H1 (cell line): Measurements from ENCODE around the gene TECTB. TPM values are rescaled to one million over a fixed set of nuclear protein-coding genes. Genes with fewer than 3 reads are reported as not detected.

Experiments used
- CTCF ChIA-PET: fragments of 300-600 bp; sonication (Branson Sonifier 250); formaldehyde crosslinking; loops from one replicate; lab custom pipeline; 2021; ENCODE audit not compliant: partially characterized antibody; lab: Charles Lee
- POLR2A ChIA-PET: fragments of 300-600 bp; sonication (Branson Sonifier 250); formaldehyde crosslinking; loops from one replicate; lab custom pipeline; 2021; ENCODE audit warnings: inconsistent platforms; ENCODE audit not compliant: partially characterized antibody; lab: Charles Lee
- DNase-seq, 2 experiments: peaks; one replicate each; pipeline versions ENCODE4 v3.0.0 to v3.0.0-alpha.2; 2010 to 2022; ENCODE audit warnings: low spot score in 2 of 2, low read depth in 1 of 2, mixed read lengths in 1 of 2
- FAIRE-seq: peaks from 2 replicates; lab custom pipeline; 2011; peaks lifted over from hg19 to GRCh38; lab: Jason Lieb, UNC
- H2AFZ ChIP-seq: 2 replicates; pipeline ENCODE4 v1.8.1; 2012; ENCODE audit warnings: low read length, inconsistent platforms
- H2AK5ac ChIP-seq: 2 replicates; pipeline ENCODE4 v1.6.1; 2013; ENCODE audit warnings: low read depth, low read length
- H2BK120ac ChIP-seq: replicated peaks from 2 replicates; pipeline ENCODE3; 2013; ENCODE audit warnings: low read depth, low read length, inconsistent platforms
- H2BK12ac ChIP-seq: 2 replicates; pipeline ENCODE4 v1.6.1; 2013; ENCODE audit warnings: low read depth, low read length
- H2BK15ac ChIP-seq: 2 replicates; pipeline ENCODE4 v1.6.1; 2013; ENCODE audit warnings: low read length
- H2BK20ac ChIP-seq: 2 replicates; pipeline ENCODE4 v1.6.1; 2013; ENCODE audit warnings: low read length
- H2BK5ac ChIP-seq: 2 replicates; pipeline ENCODE4 v1.6.1; 2013; ENCODE audit warnings: low read depth, low read length
- H3K14ac ChIP-seq: 2 replicates; pipeline ENCODE4 v1.6.1; 2013; ENCODE audit warnings: inconsistent platforms; ENCODE audit not compliant: insufficient read length
- H3K18ac ChIP-seq: 2 replicates; pipeline ENCODE4 v1.6.1; 2013; ENCODE audit warnings: low read length; ENCODE audit errors: extremely low read depth
- H3K23ac ChIP-seq: 2 replicates; pipeline ENCODE4 v1.6.1; 2013; ENCODE audit warnings: inconsistent platforms; ENCODE audit not compliant: insufficient read length
- H3K23me2 ChIP-seq: 2 replicates; pipeline ENCODE4 v1.6.1; 2013; ENCODE audit warnings: low read depth, low read length
- H3K27ac ChIP-seq: 2 replicates; pipeline ENCODE4 v1.6.1; 2011; ENCODE audit warnings: low read depth, low read length, inconsistent platforms
- H3K27me3 ChIP-seq, 4 experiments: replicated peaks in 1 of 4; 1 replicate in 1 of 4; 2 replicates in 3 of 4; pipeline versions ENCODE4 v1.6.1 to v1.8.1; 2011 to 2013; ENCODE audit warnings: low read length in 3 of 4, mild to moderate bottlenecking in 3 of 4, inconsistent platforms in 2 of 4, mixed read lengths in 2 of 4, moderate library complexity in 1 of 4; ENCODE audit not compliant: control insufficient read depth in 3 of 4, insufficient read depth in 3 of 4; ENCODE audit errors: extremely low read depth in 1 of 4
- H3K36me3 ChIP-seq, 4 experiments: 2 replicates each; pipeline versions ENCODE4 v1.6.1 to v1.8.1; 2011 to 2013; ENCODE audit warnings: mild to moderate bottlenecking in 4 of 4, low read length in 3 of 4, moderate library complexity in 2 of 4, control low read depth in 1 of 4, inconsistent platforms in 1 of 4; ENCODE audit not compliant: insufficient read depth in 4 of 4, control insufficient read depth in 2 of 4
- H3K4ac ChIP-seq: replicated peaks from 2 replicates; pipeline ENCODE3; 2013; ENCODE audit warnings: low read length, low read depth, mixed read lengths, inconsistent platforms; ENCODE audit not compliant: insufficient read length
- H3K4me1 ChIP-seq, 4 experiments: replicated peaks in 1 of 4; 1 replicate in 1 of 4; 2 replicates in 3 of 4; pipeline versions ENCODE4 v1.6.1 to v1.8.1; 2011 to 2013; ENCODE audit warnings: low read length in 3 of 4, inconsistent platforms in 2 of 4, mixed read lengths in 1 of 4; ENCODE audit not compliant: insufficient read depth in 4 of 4, control insufficient read depth in 3 of 4
- H3K4me2 ChIP-seq, 2 experiments: 2 replicates each; pipeline versions ENCODE4 v1.6.1 to v1.8.1; 2011 to 2013; ENCODE audit warnings: low read depth in 2 of 2, low read length in 2 of 2, control low read depth in 1 of 2, inconsistent platforms in 1 of 2, mild to moderate bottlenecking in 1 of 2; ENCODE audit not compliant: insufficient read depth in 1 of 2
- H3K4me3 ChIP-seq, 4 experiments: fragments of 200-600, 300-600 bp in 1 of 4; sonication (generic), shearing (Covaris generic), sonication (Bioruptor Twin) in 1 of 4; 2 replicates each; pipeline versions ENCODE4 v1.5.1 to v1.8.1; 2011 to 2016; ENCODE audit warnings: low read length in 4 of 4, low read depth in 3 of 4, control low read depth in 2 of 4, inconsistent platforms in 2 of 4, mild to moderate bottlenecking in 2 of 4, mixed read lengths in 1 of 4, moderate library complexity in 1 of 4; ENCODE audit not compliant: insufficient read depth in 2 of 4; ENCODE audit errors: extremely low read depth in 1 of 4
- H3K56ac ChIP-seq: replicated peaks from 2 replicates; pipeline ENCODE3; 2013; ENCODE audit warnings: low read depth, mild to moderate bottlenecking, mixed read lengths, low read length, inconsistent platforms; ENCODE audit not compliant: insufficient read length
- H3K79me1 ChIP-seq: 2 replicates; pipeline ENCODE4 v1.6.1; 2013; ENCODE audit warnings: low read depth, low read length, control low read depth
- H3K79me2 ChIP-seq, 2 experiments: 2 replicates each; pipeline versions ENCODE4 v1.6.1 to v1.8.1; 2012 to 2013; ENCODE audit warnings: low read length in 2 of 2, mild to moderate bottlenecking in 2 of 2, inconsistent platforms in 1 of 2; ENCODE audit not compliant: insufficient read depth in 2 of 2, control insufficient read depth in 1 of 2
- H3K9ac ChIP-seq, 4 experiments: replicated peaks in 1 of 4; 1 replicate in 1 of 4; 2 replicates in 3 of 4; pipeline versions ENCODE4 v1.6.1 to v1.8.1; 2011 to 2013; ENCODE audit warnings: low read depth in 3 of 4, low read length in 3 of 4, control low read depth in 2 of 4, mild to moderate bottlenecking in 2 of 4, moderate library complexity in 2 of 4, inconsistent platforms in 1 of 4; ENCODE audit errors: extremely low read depth in 1 of 4
- H3K9me3 ChIP-seq, 2 experiments: 2 replicates each; pipeline versions ENCODE4 v1.6.1 to v1.8.1; 2012 to 2013; ENCODE audit warnings: mild to moderate bottlenecking in 2 of 2, moderate library complexity in 2 of 2, control low read depth in 1 of 2, inconsistent platforms in 1 of 2, low read depth in 1 of 2, low read length in 1 of 2, mixed read lengths in 1 of 2; ENCODE audit not compliant: insufficient read depth in 2 of 2
- H4K20me1 ChIP-seq, 2 experiments: replicated peaks in 1 of 2; 2 replicates each; pipeline versions ENCODE3 to v1.8.1; 2011 to 2013; ENCODE audit warnings: inconsistent platforms in 2 of 2, low read length in 2 of 2, mild to moderate bottlenecking in 1 of 2; ENCODE audit not compliant: insufficient read depth in 2 of 2, control insufficient read depth in 1 of 2
- H4K5ac ChIP-seq: 2 replicates; pipeline ENCODE4 v1.6.1; 2013; ENCODE audit warnings: low read length, low read depth, mixed read lengths, inconsistent platforms; ENCODE audit not compliant: insufficient read length
- H4K8ac ChIP-seq: 2 replicates; pipeline ENCODE4 v1.8.0; 2013; ENCODE audit warnings: mild to moderate bottlenecking, moderate library complexity, low read length, inconsistent platforms; ENCODE audit not compliant: insufficient read depth; ENCODE audit errors: extremely low read depth
- H4K91ac ChIP-seq: replicated peaks from 2 replicates; pipeline ENCODE3; 2013; ENCODE audit warnings: low read length, mixed read lengths, inconsistent platforms; ENCODE audit not compliant: insufficient read length
- BACH1 ChIP-seq: IDR thresholded peaks from 2 replicates; pipeline ENCODE4 v1.6.1; 2012; ENCODE audit warnings: low read length, improper control_type of control experiment
- CEBPB ChIP-seq: IDR thresholded peaks from 2 replicates; pipeline ENCODE4 v1.6.1; 2012; ENCODE audit warnings: low read depth, low read length
- EGR1 ChIP-seq: IDR thresholded peaks from 2 replicates; pipeline ENCODE4 v1.6.1; 2011; ENCODE audit warnings: low read depth, low read length, borderline replicate concordance
- EZH2 ChIP-seq: fragments of 200-600 bp; sonication (generic); IDR thresholded peaks from 2 replicates; pipeline ENCODE4 v1.7.1; 2012; ENCODE audit warnings: low read depth, mild to moderate bottlenecking, moderate library complexity, low read length, inconsistent platforms; ENCODE audit not compliant: severe bottlenecking
- FOSL1 ChIP-seq: IDR thresholded peaks from 2 replicates; pipeline ENCODE4 v1.6.1; 2011; ENCODE audit warnings: mild to moderate bottlenecking, low read depth, low read length, moderate library complexity; ENCODE audit not compliant: insufficient read depth
- HDAC2 ChIP-seq, 2 experiments: fragments of 300-600 bp in 1 of 2; sonication (generic) in 1 of 2; IDR thresholded peaks; 2 replicates each; pipeline ENCODE4 v1.6.1; 2011 to 2012; ENCODE audit warnings: low read depth in 2 of 2, low read length in 2 of 2, mild to moderate bottlenecking in 2 of 2, moderate library complexity in 2 of 2, borderline replicate concordance in 1 of 2, inconsistent platforms in 1 of 2
- HDAC6 ChIP-seq: IDR thresholded peaks from one replicate; pipeline ENCODE4 v1.7.1; 2012; ENCODE audit warnings: low read depth, mild to moderate bottlenecking, inconsistent platforms, low read length, moderate library complexity
- NANOG ChIP-seq: IDR thresholded peaks from 2 replicates; pipeline ENCODE4 v1.6.1; 2011; ENCODE audit warnings: low read length, low read depth, mild to moderate bottlenecking, inconsistent platforms; ENCODE audit not compliant: insufficient read depth, poor library complexity, severe bottlenecking
- TEAD4 ChIP-seq: IDR thresholded peaks from 2 replicates; pipeline ENCODE4 v1.6.1; 2012; ENCODE audit warnings: low read depth, low read length, inconsistent platforms, mixed read lengths
- YY1 ChIP-seq: IDR thresholded peaks from 2 replicates; pipeline ENCODE4 v1.6.1; 2011; ENCODE audit warnings: low read depth, mild to moderate bottlenecking, low read length
- WGBS, 2 experiments: shearing (Covaris generic) in 1 of 2; methylation state at CpG; one replicate each; pipeline versions ENCODE4 v1.1.6 to v1.1.7; 2013 to 2015; ENCODE audit warnings: low lambda C conversion rate in 2 of 2, mixed read lengths in 2 of 2, inconsistent platforms in 1 of 2, low coverage in 1 of 2, missing lambda C conversion rate in 1 of 2; ENCODE audit not compliant: insufficient replicate concordance in 2 of 2, insufficient coverage in 1 of 2, insufficient read length in 1 of 2; ENCODE audit errors: extremely low coverage in 1 of 2, missing lambda C conversion rate in 1 of 2; 5-methylcytosine and 5-hydroxymethylcytosine counted together
- polyA plus RNA-seq, 7 experiments: library from polyadenylated mRNA; depleted of rRNA in 3 of 7; stranded (reverse) in 5 of 7; unstranded in 2 of 7; fragments of >200 nt in 5 of 7; fragments of 200-250 nt in 2 of 7; gene quantifications; 1 replicate in 5 of 7; 2 replicates in 1 of 7; 4 replicates in 1 of 7; pipeline versions ENCODE4 v1.2.1 to v1.2.3, GENCODE V29; 2011 to 2013; ENCODE audit warnings: missing spikeins in 2 of 7, mixed read lengths in 2 of 7
- total RNA-seq: library from RNA; stranded (reverse); fragmentation: NEBNext Ultra II Directional; extraction: Animal tissue kit (Norgen Biotek cat#: 25700); gene quantifications from 2 replicates; pipeline ENCODE4 v1.2.1, GENCODE V29; 2021
- TF ChIP-seq, protein P1 (sequence below): IDR thresholded peaks from 2 replicates; pipeline ENCODE4 v1.6.1; 2012; ENCODE audit warnings: low read length, inconsistent platforms
- TF ChIP-seq, protein P2 (sequence below): IDR thresholded peaks from 2 replicates; pipeline ENCODE4 v1.6.1; 2012; ENCODE audit warnings: inconsistent platforms

The TECTB gene
- total and polyA plus RNA-seq, 2 of the 8 experiments (the other 6 are each of a cell fraction or from before 2014, with no cell fraction given), result not detected

DNA sequence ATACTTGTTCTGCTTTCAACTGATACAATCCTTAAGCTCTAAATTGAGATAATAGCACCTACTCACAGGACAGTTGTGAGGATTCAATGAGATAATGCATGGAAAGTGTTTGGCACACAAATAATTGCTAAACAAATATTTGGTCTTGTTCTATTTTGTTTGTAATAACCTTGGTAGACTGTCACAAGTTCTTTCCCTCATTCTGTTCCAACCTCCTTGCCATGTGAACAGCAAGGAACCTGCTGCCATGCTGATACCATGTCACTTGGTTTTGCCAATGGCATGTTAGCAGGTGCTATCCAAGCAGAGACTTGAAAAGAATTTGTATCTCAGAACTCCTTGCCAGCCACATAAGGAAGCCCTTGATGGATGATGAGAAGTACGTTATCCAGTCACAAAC, 24.8 kb upstream of the TECTB start:
- no peaks in the 10 kb centered on the region for H3K27me3 ChIP-seq
- no peak overlapping the region for H2BK120ac ChIP-seq
- H3K14ac ChIP-seq, result no peak overlapping the region
- H2BK5ac ChIP-seq, result no peak overlapping the region
- no peak overlapping the region for H3K56ac ChIP-seq
- no peaks in the 10 kb centered on the region for H3K79me2 ChIP-seq
- H4K20me1 ChIP-seq, result no peaks in the 10 kb centered on the region
- no peak overlapping the region for H4K8ac ChIP-seq
- no peaks in the 10 kb centered on the region for H3K23me2 ChIP-seq
- no peak overlapping the region for H3K4ac ChIP-seq
- ChIA-PET POLR2A (no interaction called here), CTCF (interaction anchor here (0.9 to 1.1 kb wide), 2 partner anchors 14 to 43 kb away, joined by 3 read pairs; no protein-coding TSS in a partner anchor)
- no peak overlapping the region for H3K18ac ChIP-seq
- DNase-seq (no peak), FAIRE-seq (no peak)
- no peak overlapping the region for H3K23ac ChIP-seq
- no peak overlapping the region for H3K4me2 ChIP-seq
- no peaks in the 10 kb centered on the region for H3K36me3 ChIP-seq
- H2BK20ac ChIP-seq, result no peak overlapping the region
- no peak overlapping the region for H4K91ac ChIP-seq
- H4K5ac ChIP-seq, result no peak overlapping the region
- H3K9ac ChIP-seq, result no peak overlapping the region
- no peak overlapping the region for H2AFZ ChIP-seq
- H3K4me3 ChIP-seq, result no peak overlapping the region
- H2BK15ac ChIP-seq, result no peak overlapping the region
- H3K4me1 ChIP-seq, result no peaks in the 10 kb centered on the region
- no peak overlapping the region for H2BK12ac ChIP-seq
- no peak overlapping the region for H3K27ac ChIP-seq
- WGBS, 2 experiments, result 92% methylated on average over 1 of the region's 1 CpG; no CpG with 5 or more reads in 1 of the 2 experiments
- no peaks in the 10 kb centered on the region for H3K9me3 ChIP-seq
- no peak overlapping the region for H2AK5ac ChIP-seq
- H3K79me1 ChIP-seq, result no peaks in the 10 kb centered on the region
- TF ChIP-seq HDAC6 (no peak), FOSL1 (no peak), NANOG (no peak), BACH1 (no peak), EZH2 (no peak), HDAC2 (IDR thresholded peaks at IDR 0.05; ENCODE audit: borderline replicate concordance in 1 of 2, low read depth in 2 of 2, low read length in 2 of 2) (no peak), TEAD4 (no peak), EGR1 (no peak), YY1 (no peak), CEBPB (no peak)
- TF ChIP-seq, protein P1, sequence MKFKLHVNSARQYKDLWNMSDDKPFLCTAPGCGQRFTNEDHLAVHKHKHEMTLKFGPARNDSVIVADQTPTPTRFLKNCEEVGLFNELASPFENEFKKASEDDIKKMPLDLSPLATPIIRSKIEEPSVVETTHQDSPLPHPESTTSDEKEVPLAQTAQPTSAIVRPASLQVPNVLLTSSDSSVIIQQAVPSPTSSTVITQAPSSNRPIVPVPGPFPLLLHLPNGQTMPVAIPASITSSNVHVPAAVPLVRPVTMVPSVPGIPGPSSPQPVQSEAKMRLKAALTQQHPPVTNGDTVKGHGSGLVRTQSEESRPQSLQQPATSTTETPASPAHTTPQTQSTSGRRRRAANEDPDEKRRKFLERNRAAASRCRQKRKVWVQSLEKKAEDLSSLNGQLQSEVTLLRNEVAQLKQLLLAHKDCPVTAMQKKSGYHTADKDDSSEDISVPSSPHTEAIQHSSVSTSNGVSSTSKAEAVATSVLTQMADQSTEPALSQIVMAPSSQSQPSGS, result no peak
- TF ChIP-seq, protein P2, sequence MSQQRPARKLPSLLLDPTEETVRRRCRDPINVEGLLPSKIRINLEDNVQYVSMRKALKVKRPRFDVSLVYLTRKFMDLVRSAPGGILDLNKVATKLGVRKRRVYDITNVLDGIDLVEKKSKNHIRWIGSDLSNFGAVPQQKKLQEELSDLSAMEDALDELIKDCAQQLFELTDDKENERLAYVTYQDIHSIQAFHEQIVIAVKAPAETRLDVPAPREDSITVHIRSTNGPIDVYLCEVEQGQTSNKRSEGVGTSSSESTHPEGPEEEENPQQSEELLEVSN, result no peak
